Measurements from ENCODE around the gene SLC30A3.
A peak's percentile ranks its signal among the peaks of the same experiment; 100 is the strongest.
"Not testable (repeated sequence)": the region's sequence is repeated elsewhere in the genome, so short reads cannot be mapped to it uniquely, and the experiment has no call there.

SLC30A3 gene
- long read RNA-seq, donor 1, partial matches to known transcripts: 0 of 4 reads
- long read RNA-seq, donor 1, other reads (novel, unspliced or antisense): 0 of 4 reads
- long read RNA-seq, donor 2, partial matches to known transcripts: 0 of 1 reads
- long read RNA-seq, donor 2, other reads (novel, unspliced or antisense): 0 of 1 reads
- long read RNA-seq, donor 3, partial matches to known transcripts: 0 of 2 reads
- long read RNA-seq, donor 3, other reads (novel, unspliced or antisense): 0 of 2 reads
- long read RNA-seq, donor 4, partial matches to known transcripts: 0 of 8 reads
- long read RNA-seq, donor 4, other reads (novel, unspliced or antisense): 0 of 8 reads
- long read RNA-seq, donor 5, transcript SLC30A3-201 (8 exons, 2,260 nt): major isoform, 5 of 9 reads
- long read RNA-seq, donor 5, partial matches to known transcripts: 0 of 9 reads
- long read RNA-seq, donor 5, other reads (novel, unspliced or antisense): 0 of 9 reads
- long read RNA-seq, donor 6, partial matches to known transcripts: 0 of 2 reads
- long read RNA-seq, donor 6, other reads (novel, unspliced or antisense): 0 of 2 reads
- long read RNA-seq, donor 7, partial matches to known transcripts: 0 of 6 reads
- long read RNA-seq, donor 7, other reads (novel, unspliced or antisense): 0 of 6 reads
- long read RNA-seq, donor 8, partial matches to known transcripts: 0 of 3 reads
- long read RNA-seq, donor 8, other reads (novel, unspliced or antisense): 0 of 3 reads

- DNase-seq: peak; percentile 84
Observed at GRCh38 chr2:27262379-27263286, at the start of gene SLC30A3. Gene SLC30A3 (minus strand): TSS chr2:27263047. CDS start chr2:27262906, 141 bp downstream.

DNA sequence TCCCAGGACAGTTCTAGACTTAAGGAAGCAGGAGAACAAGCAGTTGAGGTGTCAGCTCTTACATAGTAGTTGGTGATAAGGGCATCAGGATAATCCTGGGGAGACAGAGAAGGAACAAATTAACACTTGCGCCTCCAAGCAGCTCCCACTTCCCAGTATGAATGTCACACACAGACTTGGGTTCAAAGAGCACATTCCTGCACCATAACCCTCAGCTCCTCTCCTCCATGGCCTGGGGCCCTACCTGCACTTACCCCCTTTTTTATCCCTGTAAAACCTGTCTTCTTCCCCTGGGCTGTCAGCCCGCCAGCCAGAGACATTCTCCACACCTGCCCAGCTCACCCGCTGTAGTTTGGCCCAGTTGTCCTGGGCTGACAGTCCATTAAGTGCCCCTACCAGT, 49.3 kb upstream of the SLC30A3 start:
- no peak for DNase-seq

DNA sequence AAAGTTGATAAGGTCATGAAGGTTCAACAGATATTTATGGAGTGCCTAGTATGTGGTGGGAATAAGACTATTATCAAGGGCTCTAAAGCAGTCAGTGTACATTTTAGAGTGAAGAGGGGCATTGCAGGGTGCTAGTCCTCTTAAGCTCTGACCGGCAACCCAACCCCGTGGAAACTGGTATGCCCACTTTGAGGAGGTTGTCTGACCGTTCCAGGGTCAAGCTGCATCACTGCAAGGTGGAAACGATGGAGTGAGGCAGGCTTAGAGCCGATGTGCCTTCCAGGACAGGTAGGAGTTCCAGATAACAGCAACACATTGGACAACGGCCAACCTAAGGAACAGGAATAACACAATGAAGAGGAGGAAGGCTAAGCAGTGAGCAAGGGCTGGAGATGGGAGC, 46.8 kb upstream of the SLC30A3 start:
- DNase-seq: no peak

DNA sequence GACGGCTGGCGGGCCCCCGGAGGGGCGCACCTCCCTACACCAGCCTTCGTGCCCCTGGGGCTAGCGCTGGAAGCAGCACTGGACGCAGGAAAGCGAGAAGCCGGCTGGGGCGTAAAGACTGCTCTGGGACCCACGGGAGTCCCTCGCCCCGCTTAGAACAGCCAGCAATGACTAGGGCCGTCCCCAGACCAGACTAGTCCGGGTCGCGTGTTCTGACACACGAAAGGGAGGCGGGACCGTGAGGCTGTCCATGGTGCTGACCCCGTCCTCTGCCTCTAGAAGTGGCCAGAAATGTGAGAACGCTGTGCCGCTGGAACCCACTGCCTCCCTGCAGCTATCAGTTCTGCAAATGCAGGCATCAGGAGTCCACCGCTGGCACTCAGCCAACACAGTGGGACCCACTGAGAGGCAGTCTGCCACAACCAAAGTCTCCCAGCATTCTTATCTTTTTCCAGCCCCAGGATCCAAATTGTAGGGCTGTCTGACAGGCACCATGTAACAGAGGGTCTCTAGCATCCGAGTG, 45.6 kb upstream of the SLC30A3 start, which contains the start of gene UCN:
Gene UCN, minus strand, starts transcription at position 87 of the 523 bp plus-strand sequence. CDS start 550 bp downstream, outside the sequence.
- DNase-seq: peak; percentile 66

GRCh38 chr2:27307545-27308358, 44.9 kb upstream of the SLC30A3 start:
- DNase-seq: peak; percentile 45

DNA sequence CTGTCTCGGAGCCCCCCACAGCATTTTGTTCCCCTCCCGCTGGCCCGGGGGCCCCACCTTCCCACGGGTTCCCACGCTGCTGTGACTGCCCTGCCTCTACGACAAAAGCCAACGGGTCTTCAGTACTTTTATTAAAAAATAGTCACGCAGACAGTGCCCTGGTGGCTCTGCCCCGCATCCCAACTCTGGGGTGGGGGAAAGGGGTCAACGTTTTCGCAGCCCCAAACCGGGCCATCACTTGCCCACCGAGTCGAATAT, 44.4 kb upstream of the SLC30A3 start:
- DNase-seq: no peak

DNA sequence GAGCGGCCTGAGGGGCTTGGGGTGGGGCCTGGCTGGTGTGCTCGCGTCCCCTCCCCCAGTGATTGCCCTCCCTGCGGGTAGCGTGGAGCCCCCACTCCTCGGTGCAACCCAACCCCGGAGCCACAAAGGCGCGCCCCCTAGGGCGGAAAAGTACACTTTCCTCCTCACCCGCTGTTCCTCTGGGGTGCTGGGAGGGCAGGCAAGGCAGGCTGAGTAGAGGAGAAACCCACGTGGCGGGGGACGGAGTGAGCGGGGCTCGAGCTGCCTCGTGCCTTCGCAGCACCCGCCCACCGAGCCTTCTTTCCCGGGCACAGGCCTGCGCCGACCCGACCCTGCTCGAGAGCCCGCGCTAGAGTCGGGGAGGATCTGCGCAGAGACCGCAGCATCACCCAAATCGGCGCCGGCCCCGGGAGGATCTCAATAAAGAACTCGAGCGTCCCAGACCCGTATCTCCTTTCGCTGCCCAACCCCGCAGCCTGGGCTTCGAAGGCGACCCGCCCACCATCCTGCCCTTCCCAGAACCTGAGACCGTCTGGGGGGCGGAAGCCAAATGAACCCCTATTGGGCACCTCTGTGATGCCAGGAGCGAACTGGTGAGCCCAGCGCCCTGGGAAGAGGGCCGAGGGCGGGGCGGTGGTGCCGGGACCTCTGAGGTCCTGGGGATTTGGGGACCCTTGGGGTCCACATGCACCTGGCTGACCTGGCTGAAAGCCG, 43.9 kb upstream of the SLC30A3 start:
- peak; percentile 26 for DNase-seq

GRCh38 chr2:27306136-27306535, 43.3 kb upstream of the SLC30A3 start:
- DNase-seq: no peak

GRCh38 chr2:27305516-27305915, 42.7 kb upstream of the SLC30A3 start:
- DNase-seq: no peak

- no peak for DNase-seq
Observed at GRCh38 chr2:27304488-27305240, 41.8 kb upstream of the SLC30A3 start.

DNA sequence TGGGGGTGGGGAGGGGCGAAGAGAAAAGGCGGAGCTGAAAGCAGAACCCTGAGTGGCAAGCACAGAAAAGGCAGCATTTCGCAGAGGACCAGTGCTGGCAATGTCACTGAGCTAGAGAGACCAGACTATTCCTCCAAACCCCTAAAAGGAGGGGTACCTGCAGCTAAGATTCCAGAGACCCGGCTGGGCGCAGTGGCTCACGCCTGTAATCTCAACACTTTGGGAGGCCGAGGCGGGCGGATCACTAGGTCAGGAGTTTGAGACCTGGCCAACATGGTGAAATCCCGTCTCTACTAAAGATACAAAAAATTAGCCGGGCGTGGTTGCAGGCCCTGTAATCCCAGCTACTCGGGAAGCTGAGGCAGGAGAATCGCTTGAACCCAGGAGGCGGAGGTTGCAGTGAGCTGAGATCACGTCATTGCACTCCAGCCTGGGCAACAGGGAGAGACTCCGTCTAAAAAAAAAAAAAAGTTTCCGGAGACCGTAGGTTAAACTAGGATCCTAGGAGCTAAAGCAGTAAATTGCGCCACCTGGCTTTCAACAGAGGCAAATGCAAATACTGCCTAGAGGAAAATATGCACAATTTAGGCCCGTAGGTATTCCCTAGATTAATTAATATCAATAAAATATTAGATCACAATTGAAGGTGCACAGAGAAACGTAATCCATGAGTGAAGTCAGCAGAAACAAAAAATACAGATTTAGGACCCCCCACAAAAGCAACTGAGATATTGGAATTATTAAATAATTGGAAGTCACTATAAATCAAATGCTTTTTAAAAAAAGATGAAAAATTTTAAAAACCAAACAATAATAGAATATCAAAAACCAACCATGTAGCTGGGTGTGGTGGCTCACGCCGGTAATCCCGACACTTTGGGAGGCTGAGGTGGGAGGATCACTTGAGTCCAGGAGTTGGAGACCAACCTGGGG, 40.5 kb upstream of the SLC30A3 start:
- peak; percentile 36 for DNase-seq

GRCh38 chr2:27300606-27301005, 37.8 kb upstream of the SLC30A3 start:
- not testable (repeated sequence) for DNase-seq

GRCh38 chr2:27298391-27299080, 35.7 kb upstream of the SLC30A3 start:
- no peak for DNase-seq

DNA sequence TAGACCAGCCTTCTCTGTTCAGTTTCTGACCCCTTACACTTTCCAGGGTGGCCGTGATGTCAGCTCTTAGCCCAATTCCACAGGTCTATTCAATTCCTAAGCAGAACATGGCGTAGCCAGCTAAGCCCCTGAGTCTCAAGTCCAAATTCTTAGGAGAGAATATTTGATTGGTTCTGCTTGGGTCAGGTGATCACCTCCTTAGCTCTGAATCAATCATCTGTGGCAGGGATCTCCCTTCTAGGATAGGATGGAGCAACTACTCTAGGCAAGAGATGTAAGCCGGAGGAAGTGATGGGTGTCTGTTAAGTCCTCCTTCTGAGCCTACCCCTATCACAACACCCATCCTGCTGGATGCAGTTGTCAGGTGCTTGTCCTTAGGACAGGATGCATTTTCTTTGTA, 34.3 kb upstream of the SLC30A3 start:
- no peak for DNase-seq

DNA sequence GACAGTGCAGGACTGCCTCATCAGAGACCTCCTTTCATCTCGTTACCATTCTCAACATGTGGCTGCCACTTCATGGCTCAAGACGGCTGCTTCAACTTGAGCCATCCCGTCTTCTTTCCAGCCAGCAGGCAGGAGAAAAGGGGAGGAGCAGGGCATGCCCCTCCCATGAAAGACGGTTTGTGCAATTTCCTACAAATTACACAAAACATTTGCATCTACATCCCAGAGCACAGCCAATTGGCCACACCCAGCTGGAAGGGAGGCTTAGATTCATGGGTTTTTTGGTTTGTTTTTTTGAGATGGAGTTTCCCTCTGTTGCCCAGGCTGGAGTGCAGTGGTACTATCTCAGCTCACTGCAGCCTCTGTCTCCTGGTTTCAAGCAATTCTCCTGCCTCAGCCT, 33.6 kb upstream of the SLC30A3 start:
- DNase-seq: no peak

GRCh38 chr2:27294928-27295327, 32.1 kb upstream of the SLC30A3 start:
- no peak for DNase-seq

- no peak for DNase-seq
Observed at GRCh38 chr2:27291865-27292264, 29.0 kb upstream of the SLC30A3 start.

GRCh38 chr2:27290549-27290948, 27.7 kb upstream of the SLC30A3 start:
- DNase-seq: no peak
